Thyroid gland (tissue), 4 donors: Measurements from ENCODE around the gene GRIN3B. TPM values are rescaled to one million over a fixed set of nuclear protein-coding genes. Genes with fewer than 3 reads are reported as not detected.

Experiments
- DNase-seq, 2 donors: peaks; one replicate each; pipeline ENCODE4 v3.0.0-alpha.2; 2019
- H3K27ac ChIP-seq, 3 donors: fragments of 200-600 bp; sonication (generic); 1 replicate in 2 of 3; 2 replicates in 1 of 3; pipeline ENCODE4 v1.5.1; 2016 to 2019; ENCODE audit warnings: mild to moderate bottlenecking in 1 of 3, moderate library complexity in 1 of 3
- H3K27me3 ChIP-seq: fragments of 200-600 bp; sonication (generic); one replicate; pipeline ENCODE4 v1.5.1; 2019
- H3K36me3 ChIP-seq, 2 donors: fragments of 200-600 bp; sonication (generic); one replicate each; pipeline ENCODE4 v1.5.1; 2016 to 2019
- H3K4me1 ChIP-seq, 2 donors: fragments of 200-600 bp; sonication (generic); one replicate each; pipeline ENCODE4 v1.5.1; 2017 to 2019
- H3K4me3 ChIP-seq, 3 donors: fragments of 200-600 bp; sonication (generic); replicated peaks in 1 of 3; 1 replicate in 2 of 3; 2 replicates in 1 of 3; pipeline ENCODE4 v1.5.1; 2016; ENCODE audit warnings: mild to moderate bottlenecking in 1 of 3
- H3K9me3 ChIP-seq: fragments of 200-600 bp; sonication (generic); one replicate; pipeline ENCODE4 v1.5.1; 2017
- CTCF ChIP-seq, 6 experiments: fragments of 200-600 bp in 3 of 6; fragments of 450-650 bp in 3 of 6; sonication (generic) in 3 of 6; IDR thresholded peaks; one replicate each; pipeline ENCODE4 v1.5.1; 2016 to 2019; ENCODE audit warnings: antibody characterized with exemption in 6 of 6, mild to moderate bottlenecking in 2 of 6, inconsistent platforms in 1 of 6, moderate library complexity in 1 of 6
- POLR2A ChIP-seq, 2 donors: fragments of 450-650 bp; IDR thresholded peaks; one replicate each; pipeline ENCODE4 v1.6.1; 2017; ENCODE audit warnings: antibody characterized with exemption in 2 of 2, mild to moderate bottlenecking in 2 of 2, moderate library complexity in 1 of 2
- WGBS, 2 donors: methylation state at CpG; one replicate each; pipeline ENCODE4 v1.1.5; 2017; 5-methylcytosine and 5-hydroxymethylcytosine counted together
- intact Hi-C: fragments of 100-400 bp; cut with DNase I; formaldehyde crosslinking; loops from one replicate; pipeline ENCODE4 v1.15.1; 2023
- total RNA-seq, 4 donors: library from RNA; depleted of rRNA; stranded (reverse); fragments of >200 nt; gene quantifications; one replicate each; pipeline ENCODE4 v1.2.3, GENCODE V29; 2016

GRIN3B gene
- total RNA-seq, 4 donors from 2014 or later, result 0.22 TPM; not detected in 3

- TF ChIP-seq CTCF (IDR thresholded peaks at IDR 0.05), result no peak
- TF ChIP-seq POLR2A (IDR thresholded peaks at IDR 0.05), result no peak
- intact Hi-C loops, result no loop called here
- 2 to 9% methylated on average over 18 to 25 of the region's 27 CpGs for WGBS, 2 donors
- H3K9me3 ChIP-seq, result no peaks in the 10 kb centered on the region
- H3K27me3 ChIP-seq, result no peaks in the 10 kb centered on the region
- peak overlapping the region in 2 of 3 donors; percentile 35 to 44 for H3K4me3 ChIP-seq
- H3K36me3 ChIP-seq, result peaks cover 0 to 6% of the 10 kb centered on the region in 2 donors
- peaks cover 10 to 29% of the 10 kb centered on the region in 2 donors for H3K4me1 ChIP-seq
- H3K27ac ChIP-seq, result peak overlapping the region in 1 of 3 donors; percentile 18
- DNase-seq, result peak; percentile 86 to 87
Measured at GRCh38 chr19:1040476-1041271, 40.5 kb downstream of the GRIN3B start.

- intact Hi-C loops, result no loop called here
- Histone ChIP-seq H3K36me3 (peaks cover 0 to 6% of the 10 kb centered on the region in 2 donors), H3K9me3 (no peaks in the 10 kb centered on the region), H3K27me3 (no peaks in the 10 kb centered on the region), H3K4me3 (peak overlapping the region in 1 of 3 donors; percentile 44), H3K4me1 (peaks cover 10 to 29% of the 10 kb centered on the region in 2 donors), H3K27ac (no peak overlapping the region)
- DNase-seq, result no peak
- no peak for TF ChIP-seq POLR2A (IDR thresholded peaks at IDR 0.05)
- no peak for TF ChIP-seq CTCF (IDR thresholded peaks at IDR 0.05)
- WGBS, 2 donors, result 21 to 32% methylated on average over 9 to 17 of the region's 26 CpGs
Measured at GRCh38 chr19:1041272-1041834, 41.1 kb downstream of the GRIN3B start.

- intact Hi-C loops, result no loop called here
- no peak overlapping the region for H3K4me3 ChIP-seq
- no peaks in the 10 kb centered on the region for H3K9me3 ChIP-seq
- H3K27ac ChIP-seq, result peak overlapping the region in 1 of 3 donors; percentile 30
- peaks cover 0 to 6% of the 10 kb centered on the region in 2 donors for H3K36me3 ChIP-seq
- peaks cover 10 to 29% of the 10 kb centered on the region in 2 donors for H3K4me1 ChIP-seq
- no peak for DNase-seq
- TF ChIP-seq POLR2A (IDR thresholded peaks at IDR 0.05) (no peak), CTCF (IDR thresholded peaks at IDR 0.05) (no peak)
- H3K27me3 ChIP-seq, result no peaks in the 10 kb centered on the region
- WGBS, 2 donors, result 71 to 76% methylated on average over 13 to 19 of the region's 43 CpGs
Measured at GRCh38 chr19:1041835-1042685, 41.8 kb downstream of the GRIN3B start.

- Histone ChIP-seq H3K36me3 (no peaks in the 10 kb centered on the region), H3K4me1 (peaks cover 10 to 29% of the 10 kb centered on the region in 2 donors), H3K9me3 (no peaks in the 10 kb centered on the region), H3K4me3 (no peak overlapping the region), H3K27me3 (no peaks in the 10 kb centered on the region), H3K27ac (peak overlapping the region in 1 of 3 donors; percentile 30)
- 37 to 60% methylated on average over 5 to 7 of the region's 23 CpGs for WGBS, 2 donors
- DNase-seq, result peak in 1 of 2 donors; percentile 67
- intact Hi-C loops, result no loop called here
- TF ChIP-seq POLR2A (IDR thresholded peaks at IDR 0.05) (no peak), CTCF (IDR thresholded peaks at IDR 0.05) (no peak)
Measured at GRCh38 chr19:1042689-1043511, 42.7 kb downstream of the GRIN3B start.
